Amniotic epithelial cell (primary cell): ENCODE results near the gene MRPS26.
"Not testable (repeated sequence)": the region's sequence is repeated elsewhere in the genome, so short reads cannot be mapped to it uniquely, and the experiment has no call there.

Experiments
- DNase-seq: peaks from one replicate; pipeline ENCODE4 v3.0.0-alpha.2; 2010; ENCODE audit warnings: low read depth

MRPS26 gene

DNA sequence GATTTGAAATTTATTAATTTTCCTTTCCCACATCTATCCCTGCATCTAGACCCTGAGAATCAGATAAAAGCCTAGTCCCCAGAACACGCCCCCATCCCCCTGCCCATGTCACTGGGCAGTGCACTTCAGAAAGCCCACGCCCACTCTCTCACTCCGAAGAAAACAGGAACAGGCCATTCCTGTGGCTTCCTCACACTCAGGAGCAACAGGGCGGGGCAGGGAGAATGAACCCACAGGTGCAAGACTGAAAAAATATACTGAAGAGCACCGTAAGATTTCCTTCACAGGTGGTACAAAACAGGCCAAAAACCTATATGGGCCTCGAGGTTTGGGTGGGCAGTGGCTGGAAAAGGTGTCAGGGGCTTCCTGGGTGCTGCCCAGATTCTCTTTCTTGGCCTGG is 29.0 kb downstream of the MRPS26 start:
- DNase-seq: no peak

GRCh38 chr20:3075315-3075714 is 29.5 kb downstream of the MRPS26 start:
- not testable (repeated sequence) for DNase-seq

DNA sequence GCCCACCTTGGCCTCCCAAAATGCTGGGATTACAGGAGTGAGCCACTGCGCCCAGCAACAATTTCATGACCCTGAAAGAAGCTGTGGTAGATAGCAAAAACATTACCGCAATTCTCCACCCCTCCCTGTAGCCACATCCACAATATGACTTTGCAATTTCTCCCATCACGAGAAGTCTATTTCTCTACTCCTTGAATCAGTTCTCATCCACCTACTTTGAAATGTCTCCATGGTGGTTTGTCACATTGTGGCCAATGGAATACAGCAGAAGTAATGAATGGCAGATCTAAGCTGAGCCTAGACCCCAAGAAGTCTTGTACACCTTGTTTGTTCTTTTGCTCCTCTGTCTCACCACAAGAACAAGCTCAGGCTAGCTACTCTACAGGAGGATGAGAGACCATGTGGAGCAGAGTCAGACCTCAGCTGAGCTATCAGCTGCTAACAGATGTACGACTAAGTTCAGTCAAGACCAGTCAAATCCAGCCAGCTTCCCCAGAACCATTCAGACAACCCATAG is 31.8 kb downstream of the MRPS26 start:
- DNase-seq: peak; percentile 14

GRCh38 chr20:3080939-3081388 is 35.1 kb downstream of the MRPS26 start:
- peak; percentile 82 for DNase-seq

DNA sequence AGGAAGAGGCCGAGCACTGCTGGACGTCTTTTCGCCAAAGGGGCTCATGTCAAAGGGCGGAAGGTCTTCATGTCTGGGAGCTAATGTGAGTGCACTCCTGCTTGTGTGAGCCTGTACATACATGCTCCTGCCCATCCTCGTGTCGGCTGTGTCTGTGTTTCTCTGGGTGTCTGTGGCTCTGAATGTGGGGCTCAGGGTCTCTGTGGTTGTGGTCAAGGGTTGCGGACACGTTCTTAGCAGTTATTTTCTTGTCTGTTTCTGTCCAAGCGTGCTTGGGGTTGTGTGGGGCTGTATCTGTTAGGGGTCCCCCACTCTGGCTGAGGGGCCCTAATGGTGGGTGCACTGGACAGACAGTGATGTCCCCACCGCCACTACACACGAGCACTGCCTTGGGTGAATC is 35.8 kb downstream of the MRPS26 start:
- no peak for DNase-seq

GRCh38 chr20:3082306-3082951 is 36.6 kb downstream of the MRPS26 start:
- no peak for DNase-seq

DNA sequence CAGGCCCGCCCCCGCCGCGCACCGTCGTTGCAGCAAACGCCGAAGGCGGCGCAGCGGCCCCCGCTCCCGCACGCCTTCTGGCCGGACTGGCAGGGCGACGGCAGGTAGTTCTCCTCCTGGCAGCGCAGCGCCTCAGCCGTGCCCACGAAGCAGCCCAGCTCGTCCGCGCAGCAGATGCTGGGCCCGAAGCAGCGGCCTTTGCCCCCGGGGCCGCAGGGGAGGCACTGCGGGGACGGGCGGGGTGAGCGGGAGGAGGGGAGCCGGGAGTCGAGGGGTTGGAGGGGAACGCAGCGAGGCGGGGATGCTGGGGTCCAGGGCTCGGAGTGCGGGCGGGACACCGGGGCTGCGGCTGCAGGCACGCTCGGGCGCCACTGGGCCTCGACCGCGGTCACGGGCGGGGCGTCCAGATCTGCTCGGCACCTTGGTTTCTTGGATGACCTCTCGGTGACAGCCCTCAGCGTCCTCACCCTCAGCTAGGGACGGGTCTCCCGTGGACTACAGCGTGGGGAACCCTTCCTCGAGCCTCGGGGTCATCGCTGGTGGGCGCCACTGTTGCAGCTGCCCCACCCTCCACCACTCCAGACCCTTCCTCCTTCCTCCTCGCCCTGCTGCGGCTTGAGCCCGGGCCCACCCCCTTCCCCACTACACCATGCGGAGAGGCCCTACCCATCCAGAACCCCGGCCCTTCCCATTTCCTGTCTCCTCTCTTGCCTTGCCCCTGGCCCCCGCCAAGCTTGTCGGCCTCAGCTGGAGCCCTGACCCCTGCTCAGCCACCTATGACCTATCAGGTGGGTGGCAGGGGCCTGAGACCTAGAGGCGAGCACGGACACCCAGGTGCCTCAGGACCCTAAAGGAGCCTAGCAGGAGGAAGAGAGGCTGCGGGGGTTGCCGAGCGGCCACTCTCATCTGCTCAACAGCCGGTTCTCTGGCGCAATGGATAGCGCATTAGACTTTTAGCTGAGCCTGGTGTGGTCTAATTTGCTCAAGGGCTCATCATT is 37.4 kb downstream of the MRPS26 start:
- no peak for DNase-seq

DNA sequence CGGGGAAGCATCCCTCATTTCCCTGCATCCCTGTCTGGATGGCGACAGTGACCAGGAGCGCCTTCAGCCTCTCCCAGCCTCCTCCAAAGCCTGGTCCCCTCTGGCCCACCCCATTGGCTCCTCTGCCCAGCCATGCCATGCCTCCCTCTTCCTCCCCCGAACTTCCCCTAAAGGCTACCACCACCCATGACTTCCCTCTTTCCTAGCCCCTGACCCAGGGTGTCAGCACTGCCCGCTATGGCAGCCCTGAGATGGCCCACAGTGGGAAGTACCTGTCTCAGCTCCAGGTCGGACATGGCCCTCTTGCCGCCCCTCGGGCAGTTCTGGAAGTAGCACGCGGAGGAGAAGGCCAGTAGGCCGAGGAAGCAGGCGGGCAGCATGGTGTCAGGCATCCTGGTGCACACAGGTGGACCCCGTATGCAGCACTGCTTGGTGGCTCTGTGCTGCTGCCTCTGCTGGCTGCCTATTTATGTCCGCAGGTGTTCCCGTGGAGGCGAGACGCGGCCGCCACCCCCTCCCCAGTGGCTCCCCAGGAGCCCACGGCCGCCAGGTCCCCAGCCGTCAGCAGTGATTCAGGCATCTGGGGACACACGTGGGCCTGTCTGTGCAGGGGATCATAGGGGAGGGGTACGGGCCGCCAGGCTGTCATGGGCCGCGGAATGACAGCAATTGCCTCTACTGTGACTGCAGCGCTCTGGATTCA is 38.6 kb downstream of the MRPS26 start, which contains the start of gene AVP:
Gene AVP (minus strand): TSS at position 442 of the 703 bp plus-strand sequence. CDS start 50 bp downstream, at position 392.
- no peak for DNase-seq

GRCh38 chr20:3084986-3085360 is 39.1 kb downstream of the MRPS26 start:
- no peak for DNase-seq

DNA sequence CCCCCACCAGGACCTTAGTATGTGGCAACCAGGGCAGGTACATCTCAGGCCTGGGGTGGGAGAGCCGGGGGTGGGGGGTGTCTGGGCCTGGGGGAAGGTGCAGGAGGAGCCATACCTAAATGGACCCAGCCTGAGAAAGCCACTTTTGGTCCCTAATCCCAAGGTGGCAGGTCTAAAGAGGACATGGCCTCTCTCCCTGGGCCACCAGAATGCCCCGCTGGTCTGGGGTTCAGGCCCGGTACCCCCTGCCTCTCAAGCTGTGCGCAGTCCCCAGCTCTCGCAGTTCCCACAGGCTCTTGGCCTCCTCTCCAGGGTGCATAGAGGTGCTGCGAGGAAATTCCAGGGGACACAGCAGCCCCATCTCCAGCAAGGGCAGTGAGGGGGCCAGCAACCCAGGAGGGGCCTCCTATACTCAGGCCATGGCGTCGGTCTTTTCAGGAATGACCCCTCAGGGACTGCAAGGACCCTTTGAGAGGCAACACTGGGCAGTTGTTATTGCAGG is 39.8 kb downstream of the MRPS26 start:
- DNase-seq: no peak

- DNase-seq: no peak
These were observed 42.2 kb downstream of the MRPS26 start for GRCh38 chr20:3088031-3088430.

- DNase-seq: no peak
These were observed 44.7 kb downstream of the MRPS26 start for GRCh38 chr20:3090565-3090964.

DNA sequence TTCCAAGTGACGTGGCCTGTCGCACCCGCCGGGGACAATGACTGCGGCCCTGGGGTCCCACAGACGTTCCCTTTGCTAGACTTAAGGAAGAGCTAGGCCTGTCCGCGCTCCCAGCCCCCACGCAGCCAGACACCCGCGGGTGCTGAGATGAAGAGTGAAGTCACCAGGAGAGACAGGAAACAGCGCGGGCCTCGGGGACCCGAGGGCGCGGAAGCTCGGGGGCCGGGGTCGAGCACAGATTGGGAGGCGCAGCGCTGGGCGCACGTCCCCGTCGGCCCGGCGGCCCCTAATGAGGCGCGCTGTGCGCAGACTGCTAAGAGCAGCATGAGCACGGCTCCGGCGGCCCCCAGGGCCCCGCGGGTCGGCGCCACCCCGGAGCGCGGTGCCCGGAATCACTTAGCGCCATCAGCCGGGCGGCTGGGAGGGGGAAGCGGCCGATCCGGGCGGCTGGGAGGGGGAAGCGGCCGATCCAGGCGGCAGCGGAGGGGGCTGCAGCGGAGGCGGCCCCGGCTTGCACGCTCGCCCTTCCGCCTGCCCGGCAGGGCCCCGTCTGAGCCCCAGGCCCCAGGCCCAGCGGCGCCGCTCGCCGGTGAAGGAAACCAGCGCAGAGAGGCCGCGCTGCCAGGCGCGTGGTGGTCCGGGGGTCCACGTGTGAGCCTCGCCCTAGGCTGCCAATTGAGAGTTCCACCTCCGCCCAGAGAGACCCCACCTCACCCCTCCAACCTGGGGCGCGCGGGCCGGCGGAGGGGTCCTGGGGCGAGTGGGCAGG is 46.9 kb downstream of the MRPS26 start:
- DNase-seq: peak; percentile 9

GRCh38 chr20:3093861-3094361 is 48.1 kb downstream of the MRPS26 start:
- no peak for DNase-seq

GRCh38 chr20:3094848-3095629 is 49.2 kb downstream of the MRPS26 start:
- no peak for DNase-seq
